ENCODE results near the gene RHEBL1.
"Not testable (repeated sequence)": the region's sequence is repeated elsewhere in the genome, so short reads cannot be mapped to it uniquely, and the experiment has no call there.

Gene RHEBL1

DNA sequence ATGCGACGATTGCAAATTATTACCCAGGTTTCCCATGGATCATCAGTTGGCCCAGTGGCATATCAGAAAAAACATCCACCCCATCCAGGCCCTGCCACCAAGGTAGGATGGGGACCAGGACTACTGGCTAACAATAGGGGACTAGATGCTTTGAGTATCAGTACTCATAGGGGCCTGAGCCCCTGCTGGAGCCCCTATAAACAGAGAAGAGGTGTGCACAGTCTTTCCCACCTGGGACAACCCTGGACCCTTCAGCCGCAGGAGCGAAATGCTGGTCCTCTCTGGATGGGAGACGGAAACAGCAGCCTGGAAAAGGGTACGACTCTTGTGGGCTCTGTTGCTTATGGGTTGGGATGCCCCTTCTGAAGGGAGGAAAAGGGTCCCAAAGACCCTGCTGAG, 19.2 kb upstream of the RHEBL1 start:
- DNase-seq: no peak

- DNase-seq: peak; percentile 90
Observed at GRCh38 chr12:49088150-49088931, 18.6 kb upstream of the RHEBL1 start.

GRCh38 chr12:49086116-49086515, 16.3 kb upstream of the RHEBL1 start:
- no peak for DNase-seq

GRCh38 chr12:49084438-49084837, 14.7 kb upstream of the RHEBL1 start:
- no peak for DNase-seq

GRCh38 chr12:49079793-49080192, 10.0 kb upstream of the RHEBL1 start:
- no peak for DNase-seq

- DNase-seq: no peak
Observed at GRCh38 chr12:49070971-49071370, 1.2 kb upstream of the RHEBL1 start.

GRCh38 chr12:49068879-49069506, 786 bp downstream of the RHEBL1 start:
- DNase-seq: no peak

DNA sequence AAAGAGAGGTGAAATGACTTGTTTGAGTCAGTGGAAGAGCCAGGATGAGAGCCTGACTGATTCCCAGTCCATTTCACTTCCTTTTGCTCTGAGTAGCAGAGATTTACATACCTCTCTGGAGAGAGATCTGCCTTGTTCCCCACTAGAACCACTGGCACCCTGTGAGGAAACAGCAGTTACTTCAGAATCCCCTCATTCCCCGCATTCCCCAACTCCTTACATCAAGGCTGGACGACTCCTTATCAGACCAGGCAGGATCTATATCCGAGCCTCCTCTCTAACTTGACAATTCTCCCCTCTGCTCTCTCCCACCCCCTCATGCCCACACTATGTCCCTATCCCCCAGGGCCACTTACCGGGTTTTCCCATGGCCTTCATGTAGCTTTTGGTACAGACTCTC, 3.7 kb downstream of the RHEBL1 start:
- DNase-seq: no peak

DNA sequence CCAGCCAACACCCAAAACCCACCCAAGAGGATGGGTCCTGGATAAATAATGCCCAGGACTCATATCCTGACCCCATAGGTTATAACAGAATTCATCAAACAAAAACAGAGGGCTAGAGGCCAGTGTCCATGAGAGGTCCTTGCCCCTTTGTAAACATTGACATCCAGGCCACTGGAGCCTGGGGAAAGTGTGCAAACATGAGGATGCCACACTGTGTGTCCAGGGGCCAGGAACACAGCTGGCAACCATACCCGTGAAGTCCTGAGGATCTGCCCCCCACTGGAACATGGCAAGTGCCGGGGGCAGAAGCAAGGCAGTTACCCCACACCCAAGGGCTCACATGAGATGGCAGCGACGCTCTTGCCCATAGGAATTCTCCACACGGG, 5.0 kb downstream of the RHEBL1 start:
- no peak for DNase-seq

DNA sequence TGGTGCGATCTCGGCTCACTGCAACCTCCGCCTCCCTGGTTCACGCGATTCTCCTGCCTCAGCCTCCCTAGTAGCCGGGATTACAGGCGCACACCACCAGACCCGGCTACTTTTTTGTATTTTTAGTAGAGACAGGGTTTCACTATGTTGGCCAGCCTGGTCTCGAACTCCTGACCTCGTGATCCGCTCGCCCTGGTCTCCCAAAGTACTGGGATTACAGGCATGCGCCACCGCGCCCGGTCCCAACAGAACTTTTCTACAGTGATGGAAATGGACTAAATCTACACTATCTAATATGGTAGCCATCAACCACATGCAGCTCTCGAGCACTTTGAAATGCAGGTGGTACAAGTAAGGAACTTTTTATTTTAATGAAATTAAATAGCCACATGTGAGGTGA, 7.9 kb downstream of the RHEBL1 start:
- not testable (repeated sequence) for DNase-seq

- DNase-seq: no peak
Observed at GRCh38 chr12:49061157-49061650, 8.6 kb downstream of the RHEBL1 start.

GRCh38 chr12:49060237-49061156, 9.3 kb downstream of the RHEBL1 start, which contains the start of gene KMT2D:
Gene KMT2D (minus strand): TSS chr12:49060794. CDS start chr12:49055324, 5,470 bp downstream.
- DNase-seq: peak; percentile 75

- no peak for DNase-seq
Observed at GRCh38 chr12:49059299-49060171, 10.2 kb downstream of the RHEBL1 start.

- no peak for DNase-seq
Observed at GRCh38 chr12:49059045-49059298, 10.8 kb downstream of the RHEBL1 start.

DNA sequence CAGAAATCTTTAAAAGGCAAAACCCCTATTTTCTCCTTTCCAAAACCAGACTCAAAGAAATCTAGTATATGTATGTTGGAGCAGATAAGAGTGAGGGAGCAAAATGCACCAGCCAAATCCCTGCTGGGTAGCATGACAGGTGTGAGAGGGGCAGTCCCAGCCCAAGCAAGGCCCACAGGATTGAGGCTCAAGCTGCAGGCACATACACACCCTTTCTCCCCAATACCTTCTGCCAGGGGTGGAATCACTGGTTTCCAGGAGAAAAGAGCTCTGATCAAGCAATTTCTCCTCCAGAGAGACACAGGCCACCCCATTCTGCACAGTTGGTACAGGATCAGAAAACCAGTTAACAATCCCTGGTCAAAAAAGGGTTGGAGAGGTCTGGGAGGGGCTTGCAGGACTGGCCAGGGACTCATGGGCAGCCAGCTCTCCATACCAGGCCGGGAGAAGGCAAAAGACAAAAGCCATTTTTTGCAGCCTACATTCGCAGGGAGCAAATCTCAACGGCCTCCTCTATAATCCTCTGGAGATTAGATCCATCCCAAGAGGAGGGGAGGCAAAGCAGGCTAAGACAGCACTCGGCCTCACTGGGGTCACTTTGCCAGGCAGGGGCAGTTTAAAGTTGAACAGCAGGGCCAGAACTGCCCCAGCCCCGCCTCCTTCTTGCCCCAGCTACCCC, 11.3 kb downstream of the RHEBL1 start:
- DNase-seq: no peak

DNA sequence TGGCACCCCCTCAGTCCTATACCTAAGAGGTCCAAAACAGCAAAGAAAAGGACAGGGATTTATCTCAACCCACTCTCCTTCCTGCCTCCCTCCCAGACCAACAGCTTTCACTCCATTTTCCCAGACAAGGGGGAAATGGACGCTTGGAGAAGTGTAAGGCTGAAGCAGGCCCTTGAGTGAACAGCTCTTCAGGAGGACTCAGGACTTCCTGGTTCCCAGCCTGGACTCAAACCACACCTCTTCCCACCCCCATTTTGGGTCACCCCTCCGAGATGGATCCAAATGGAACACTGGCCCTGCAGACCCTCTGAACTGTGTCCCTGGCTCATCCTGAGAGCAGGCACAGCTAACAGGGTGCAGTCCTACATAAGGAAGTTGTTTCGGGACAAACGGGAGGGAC, 11.9 kb downstream of the RHEBL1 start:
- DNase-seq: no peak

DNA sequence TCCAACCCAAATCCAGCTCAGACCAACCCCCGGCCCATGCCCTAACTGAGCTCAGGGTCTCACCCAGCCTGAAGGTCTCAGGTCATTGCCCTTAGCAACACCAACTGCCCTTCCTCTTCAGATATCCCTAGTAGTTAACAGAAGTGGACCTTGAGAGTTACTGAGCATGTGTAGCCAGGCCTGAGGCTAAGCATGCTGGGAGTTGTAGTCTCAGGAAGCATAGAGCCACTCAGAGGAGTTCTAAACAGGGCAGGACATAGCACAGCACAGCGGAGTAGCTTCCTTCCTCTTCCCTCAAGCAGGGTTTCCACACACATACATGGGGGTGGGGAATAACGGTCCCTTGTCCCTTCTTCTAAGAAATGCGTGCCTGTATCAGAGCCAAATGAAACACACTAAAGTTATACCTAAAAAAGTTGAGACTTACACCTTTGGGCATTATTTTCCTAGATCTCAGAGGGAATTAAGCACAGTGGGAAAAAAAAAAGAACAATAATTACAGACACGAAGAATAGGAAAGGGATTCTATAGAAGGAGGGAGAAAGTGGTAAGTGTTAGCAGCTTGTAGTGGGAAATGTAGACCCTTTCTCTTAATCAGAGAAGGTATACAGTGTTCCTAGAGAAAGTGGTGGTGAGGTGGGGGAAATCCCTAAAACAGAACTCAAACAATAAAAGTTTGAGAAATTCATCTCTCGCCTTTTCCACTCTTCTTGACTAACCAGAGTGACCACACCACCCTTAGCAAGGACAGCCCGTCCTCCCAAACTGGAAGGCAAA, 13.6 kb downstream of the RHEBL1 start:
- DNase-seq: no peak

GRCh38 chr12:49055092-49055491, 14.7 kb downstream of the RHEBL1 start:
- no peak for DNase-seq

DNA sequence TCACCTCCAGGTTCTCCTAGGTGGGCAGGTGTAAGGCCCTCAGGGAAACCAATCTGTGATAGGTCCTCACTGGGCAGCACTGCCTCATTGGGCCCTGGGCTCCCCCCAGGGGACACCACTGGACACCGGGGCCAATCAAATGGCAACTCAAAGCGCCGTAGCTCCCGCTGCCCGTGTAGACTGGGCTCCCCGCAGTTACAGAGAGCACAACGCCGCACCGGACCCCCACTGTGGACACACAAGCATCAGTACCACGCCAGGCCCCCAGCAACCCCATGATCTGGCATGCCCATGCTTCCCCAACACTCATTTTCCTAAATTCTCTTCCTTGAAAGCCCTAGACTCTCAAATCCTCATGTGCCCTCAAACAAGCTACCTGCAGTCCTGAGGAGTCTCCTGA, 15.3 kb downstream of the RHEBL1 start:
- DNase-seq: no peak

DNA sequence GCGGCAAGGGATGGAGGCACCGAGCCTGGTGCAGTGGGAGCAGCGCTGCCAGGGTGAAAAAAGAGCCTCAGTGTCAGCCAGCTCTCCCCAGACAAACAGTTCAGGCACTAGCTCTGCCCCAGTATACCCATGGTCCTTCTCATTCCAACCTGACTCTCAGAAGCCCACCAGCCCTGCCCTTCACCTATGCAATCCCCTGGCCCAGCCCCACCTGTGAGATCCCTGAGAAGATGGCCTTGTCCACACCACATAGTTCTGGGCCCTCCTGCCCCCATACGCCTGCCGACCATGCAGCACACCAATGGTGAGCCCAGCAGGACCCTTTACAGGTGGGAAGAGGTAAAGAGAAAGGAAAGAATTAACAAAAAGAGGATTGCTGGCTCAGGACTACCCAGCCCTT, 15.7 kb downstream of the RHEBL1 start:
- no peak for DNase-seq

Measured in NCI-H1105 treated with DMSO at 0.1 percent for 48 hours (cell line).